Gastroesophageal sphincter (tissue), 3 donors: ENCODE data around the gene UNC13C.

Experiments used
- CTCF ChIP-seq, 4 experiments: fragments of 200-600 bp in 2 of 4; fragments of 450-650 bp in 2 of 4; sonication (generic) in 1 of 4; IDR thresholded peaks; one replicate each; pipeline ENCODE4 v1.5.1; 2017 to 2019; ENCODE audit warnings: antibody characterized with exemption in 4 of 4, mild to moderate bottlenecking in 2 of 4, moderate library complexity in 2 of 4
- EP300 ChIP-seq: sonication (generic); formaldehyde crosslinking; IDR thresholded peaks from one replicate; pipeline ENCODE4 v1.6.1; 2017; ENCODE audit warnings: antibody characterized with exemption, mild to moderate bottlenecking
- POLR2A ChIP-seq, 2 donors: fragments of 450-650 bp; IDR thresholded peaks; one replicate each; pipeline ENCODE4 v1.6.1; 2017; ENCODE audit warnings: antibody characterized with exemption in 2 of 2, mild to moderate bottlenecking in 2 of 2, moderate library complexity in 1 of 2
- POLR2AphosphoS5 ChIP-seq: sonication (generic); formaldehyde crosslinking; IDR thresholded peaks from one replicate; pipeline ENCODE4 v1.6.1; 2017; ENCODE audit warnings: antibody characterized with exemption

GRCh38 chr15:54515664-54516582 lies 537.7 kb downstream of the UNC13C start:
- no peak for TF ChIP-seq CTCF (IDR thresholded peaks at IDR 0.05)
- no peak for TF ChIP-seq EP300
- TF ChIP-seq POLR2AphosphoS5: no peak
- TF ChIP-seq POLR2A (IDR thresholded peaks at IDR 0.05): no peak
